Measurements from ENCODE around the gene KIF23. TPM values are rescaled to one million over a fixed set of nuclear protein-coding genes. Genes with fewer than 3 reads are reported as not detected.

The KIF23 gene
- polyA plus RNA-seq, 2 donors: 4.7 to 8.1 TPM

- H3K27ac ChIP-seq (ENCODE audit: low read depth in 2 of 2, low read length in 1 of 2): no peak overlapping the region
- no peaks in the 10 kb centered on the region for H3K9me3 ChIP-seq (ENCODE audit: control insufficient read depth in 2 of 2, insufficient read depth in 1 of 2, low read depth in 1 of 2, low read length in 1 of 2)
- no peaks in the 10 kb centered on the region for H3K27me3 ChIP-seq (ENCODE audit: control insufficient read depth in 1 of 2, insufficient read depth in 2 of 2, low read length in 2 of 2)
- no peak overlapping the region for H3K4me3 ChIP-seq (ENCODE audit: low read depth in 1 of 2, low read length in 2 of 2)
- WGBS, 2 donors: 62 to 67% methylated on average over 2 of the region's 2 CpGs
- peaks cover 6 to 8% of the 10 kb centered on the region in 2 donors for H3K4me1 ChIP-seq (ENCODE audit: control insufficient read depth in 2 of 2, insufficient read depth in 2 of 2, low read length in 1 of 2)
- H3K36me3 ChIP-seq (ENCODE audit: control insufficient read depth in 2 of 2, insufficient read depth in 2 of 2, low read length in 1 of 2): peaks cover 0 to 15% of the 10 kb centered on the region in 2 donors
These were observed 44.9 kb downstream of the KIF23 start for GRCh38 chr15:69459066-69459465.

- Histone ChIP-seq H3K36me3 (ENCODE audit: control insufficient read depth in 2 of 2, insufficient read depth in 2 of 2, low read length in 1 of 2) (peaks cover 0 to 14% of the 10 kb centered on the region in 2 donors), H3K27ac (ENCODE audit: low read depth in 2 of 2, low read length in 1 of 2) (no peak overlapping the region), H3K4me1 (ENCODE audit: control insufficient read depth in 2 of 2, insufficient read depth in 2 of 2, low read length in 1 of 2) (peaks cover 0 to 5% of the 10 kb centered on the region in 2 donors), H3K4me3 (ENCODE audit: low read depth in 1 of 2, low read length in 2 of 2) (no peak overlapping the region), H3K27me3 (ENCODE audit: control insufficient read depth in 1 of 2, insufficient read depth in 2 of 2, low read length in 2 of 2) (no peaks in the 10 kb centered on the region), H3K9me3 (ENCODE audit: control insufficient read depth in 2 of 2, insufficient read depth in 1 of 2, low read depth in 1 of 2, low read length in 1 of 2) (no peaks in the 10 kb centered on the region)
- 24 to 29% methylated on average over 1 of the region's 1 CpG for WGBS, 2 donors
These were observed 46.3 kb downstream of the KIF23 start for GRCh38 chr15:69460481-69460880.

- Histone ChIP-seq H3K36me3 (ENCODE audit: control insufficient read depth in 2 of 2, insufficient read depth in 2 of 2, low read length in 1 of 2) (peaks cover 0 to 4% of the 10 kb centered on the region in 2 donors), H3K27ac (ENCODE audit: low read depth in 2 of 2, low read length in 1 of 2) (peak overlapping the region; percentile 34 to 55), H3K4me1 (ENCODE audit: control insufficient read depth in 2 of 2, insufficient read depth in 2 of 2, low read length in 1 of 2) (peaks cover 0 to 5% of the 10 kb centered on the region in 2 donors), H3K27me3 (ENCODE audit: control insufficient read depth in 1 of 2, insufficient read depth in 2 of 2, low read length in 2 of 2) (no peaks in the 10 kb centered on the region), H3K9me3 (ENCODE audit: control insufficient read depth in 2 of 2, insufficient read depth in 1 of 2, low read depth in 1 of 2, low read length in 1 of 2) (no peaks in the 10 kb centered on the region), H3K4me3 (ENCODE audit: low read depth in 1 of 2, low read length in 2 of 2) (peak overlapping the region; percentile 54 to 58)
- 62 to 66% methylated on average over 23 of the region's 23 CpGs for WGBS, 2 donors
These were observed 47.9 kb downstream of the KIF23 start for GRCh38 chr15:69462030-69462492.

- Histone ChIP-seq H3K9me3 (ENCODE audit: control insufficient read depth in 2 of 2, insufficient read depth in 1 of 2, low read depth in 1 of 2, low read length in 1 of 2) (no peaks in the 10 kb centered on the region), H3K36me3 (ENCODE audit: control insufficient read depth in 2 of 2, insufficient read depth in 2 of 2, low read length in 1 of 2) (no peaks in the 10 kb centered on the region), H3K4me1 (ENCODE audit: control insufficient read depth in 2 of 2, insufficient read depth in 2 of 2, low read length in 1 of 2) (peaks cover 0 to 5% of the 10 kb centered on the region in 2 donors), H3K27ac (ENCODE audit: low read depth in 2 of 2, low read length in 1 of 2) (peak overlapping the region; percentile 97), H3K4me3 (ENCODE audit: low read depth in 1 of 2, low read length in 2 of 2) (peak overlapping the region; percentile 54 to 58), H3K27me3 (ENCODE audit: control insufficient read depth in 1 of 2, insufficient read depth in 2 of 2, low read length in 2 of 2) (no peaks in the 10 kb centered on the region)
- 3 to 4% methylated on average over 46 of the region's 46 CpGs for WGBS, 2 donors
These were observed 48.5 kb downstream of the KIF23 start for GRCh38 chr15:69462493-69463181.

- no peaks in the 10 kb centered on the region for H3K27me3 ChIP-seq (ENCODE audit: control insufficient read depth in 1 of 2, insufficient read depth in 2 of 2, low read length in 2 of 2)
- 22% methylated on average over 13 of the region's 13 CpGs for WGBS, 2 donors
- H3K9me3 ChIP-seq (ENCODE audit: control insufficient read depth in 2 of 2, insufficient read depth in 1 of 2, low read depth in 1 of 2, low read length in 1 of 2): no peaks in the 10 kb centered on the region
- H3K27ac ChIP-seq (ENCODE audit: low read depth in 2 of 2, low read length in 1 of 2): peak overlapping the region; percentile 97
- peaks cover 0 to 8% of the 10 kb centered on the region in 2 donors for H3K4me1 ChIP-seq (ENCODE audit: control insufficient read depth in 2 of 2, insufficient read depth in 2 of 2, low read length in 1 of 2)
- no peaks in the 10 kb centered on the region for H3K36me3 ChIP-seq (ENCODE audit: control insufficient read depth in 2 of 2, insufficient read depth in 2 of 2, low read length in 1 of 2)
- H3K4me3 ChIP-seq (ENCODE audit: low read depth in 1 of 2, low read length in 2 of 2): peak overlapping the region; percentile 50 to 58
These were observed 49.1 kb downstream of the KIF23 start for GRCh38 chr15:69463182-69463756.

- no peaks in the 10 kb centered on the region for H3K36me3 ChIP-seq (ENCODE audit: control insufficient read depth in 2 of 2, insufficient read depth in 2 of 2, low read length in 1 of 2)
- 90 to 94% methylated on average over 1 of the region's 1 CpG for WGBS, 2 donors
- no peak overlapping the region for H3K4me3 ChIP-seq (ENCODE audit: low read depth in 1 of 2, low read length in 2 of 2)
- no peaks in the 10 kb centered on the region for H3K9me3 ChIP-seq (ENCODE audit: control insufficient read depth in 2 of 2, insufficient read depth in 1 of 2, low read depth in 1 of 2, low read length in 1 of 2)
- no peak overlapping the region for H3K27ac ChIP-seq (ENCODE audit: low read depth in 2 of 2, low read length in 1 of 2)
- no peaks in the 10 kb centered on the region for H3K27me3 ChIP-seq (ENCODE audit: control insufficient read depth in 1 of 2, insufficient read depth in 2 of 2, low read length in 2 of 2)
- peaks cover 2 to 18% of the 10 kb centered on the region in 2 donors for H3K4me1 ChIP-seq (ENCODE audit: control insufficient read depth in 2 of 2, insufficient read depth in 2 of 2, low read length in 1 of 2)
These were observed 51.1 kb downstream of the KIF23 start for GRCh38 chr15:69465253-69465652.

- H3K27me3 ChIP-seq (ENCODE audit: control insufficient read depth in 1 of 2, insufficient read depth in 2 of 2, low read length in 2 of 2): no peaks in the 10 kb centered on the region
- H3K4me1 ChIP-seq (ENCODE audit: control insufficient read depth in 2 of 2, insufficient read depth in 2 of 2, low read length in 1 of 2): peaks cover 2 to 18% of the 10 kb centered on the region in 2 donors
- no peak overlapping the region for H3K4me3 ChIP-seq (ENCODE audit: low read depth in 1 of 2, low read length in 2 of 2)
- no peaks in the 10 kb centered on the region for H3K36me3 ChIP-seq (ENCODE audit: control insufficient read depth in 2 of 2, insufficient read depth in 2 of 2, low read length in 1 of 2)
- no peak overlapping the region for H3K27ac ChIP-seq (ENCODE audit: low read depth in 2 of 2, low read length in 1 of 2)
- H3K9me3 ChIP-seq (ENCODE audit: control insufficient read depth in 2 of 2, insufficient read depth in 1 of 2, low read depth in 1 of 2, low read length in 1 of 2): no peaks in the 10 kb centered on the region
- 61 to 69% methylated on average over 2 of the region's 2 CpGs for WGBS, 2 donors
These were observed 52.6 kb downstream of the KIF23 start for GRCh38 chr15:69466733-69467132.

- H3K27me3 ChIP-seq (ENCODE audit: control insufficient read depth in 1 of 2, insufficient read depth in 2 of 2, low read length in 2 of 2): no peaks in the 10 kb centered on the region
- H3K27ac ChIP-seq (ENCODE audit: low read depth in 2 of 2, low read length in 1 of 2): peak overlapping the region; percentile 44 to 78
- peaks cover 2 to 13% of the 10 kb centered on the region in 2 donors for H3K4me1 ChIP-seq (ENCODE audit: control insufficient read depth in 2 of 2, insufficient read depth in 2 of 2, low read length in 1 of 2)
- no peaks in the 10 kb centered on the region for H3K36me3 ChIP-seq (ENCODE audit: control insufficient read depth in 2 of 2, insufficient read depth in 2 of 2, low read length in 1 of 2)
- no peak overlapping the region for H3K4me3 ChIP-seq (ENCODE audit: low read depth in 1 of 2, low read length in 2 of 2)
- H3K9me3 ChIP-seq (ENCODE audit: control insufficient read depth in 2 of 2, insufficient read depth in 1 of 2, low read depth in 1 of 2, low read length in 1 of 2): no peaks in the 10 kb centered on the region
- 45 to 47% methylated on average over 11 of the region's 11 CpGs for WGBS, 2 donors
These were observed 53.5 kb downstream of the KIF23 start for GRCh38 chr15:69467636-69468035.

- H3K9me3 ChIP-seq (ENCODE audit: control insufficient read depth in 2 of 2, insufficient read depth in 1 of 2, low read depth in 1 of 2, low read length in 1 of 2): no peaks in the 10 kb centered on the region
- no peak overlapping the region for H3K4me3 ChIP-seq (ENCODE audit: low read depth in 1 of 2, low read length in 2 of 2)
- no peaks in the 10 kb centered on the region for H3K27me3 ChIP-seq (ENCODE audit: control insufficient read depth in 1 of 2, insufficient read depth in 2 of 2, low read length in 2 of 2)
- H3K36me3 ChIP-seq (ENCODE audit: control insufficient read depth in 2 of 2, insufficient read depth in 2 of 2, low read length in 1 of 2): no peaks in the 10 kb centered on the region
- peak overlapping the region; percentile 44 to 78 for H3K27ac ChIP-seq (ENCODE audit: low read depth in 2 of 2, low read length in 1 of 2)
- H3K4me1 ChIP-seq (ENCODE audit: control insufficient read depth in 2 of 2, insufficient read depth in 2 of 2, low read length in 1 of 2): peaks cover 2 to 13% of the 10 kb centered on the region in 2 donors
- 50 to 51% methylated on average over 19 of the region's 19 CpGs for WGBS, 2 donors
These were observed 54.3 kb downstream of the KIF23 start for GRCh38 chr15:69468241-69469121.

Data from esophagus (tissue), 2 donors.